C1 segment of cervical spinal cord (tissue), 14 donors: ENCODE results near the gene METTL24.
"Not testable (repeated sequence)": the region's sequence is repeated elsewhere in the genome, so short reads cannot be mapped to it uniquely, and the experiment has no call there.

Source experiments
- DNase-seq, 14 donors: peaks; one replicate each; lab custom pipeline; 2025; lab: John Stamatoyannopoulos, UW

METTL24 gene

DNA sequence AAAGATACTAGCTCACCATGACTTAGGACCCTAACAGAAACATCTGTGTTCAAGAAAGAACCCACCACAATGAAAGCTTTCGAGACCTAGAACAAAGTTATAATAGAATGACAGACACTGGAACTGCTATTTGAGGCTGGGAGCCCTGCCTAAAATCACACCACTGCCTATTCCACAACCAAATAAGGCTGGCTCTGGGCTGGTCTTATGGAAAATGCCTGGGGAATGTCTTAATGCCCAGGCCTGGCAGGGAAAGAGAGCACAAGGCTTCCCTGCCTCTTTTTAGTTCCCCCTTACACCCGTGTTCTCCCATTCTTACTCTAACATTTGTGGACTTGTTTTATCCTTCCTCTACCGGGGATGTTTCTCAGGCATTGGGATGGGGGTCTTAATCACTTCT is 5.6 kb upstream of the METTL24 start:
- DNase-seq, result no peak

DNA sequence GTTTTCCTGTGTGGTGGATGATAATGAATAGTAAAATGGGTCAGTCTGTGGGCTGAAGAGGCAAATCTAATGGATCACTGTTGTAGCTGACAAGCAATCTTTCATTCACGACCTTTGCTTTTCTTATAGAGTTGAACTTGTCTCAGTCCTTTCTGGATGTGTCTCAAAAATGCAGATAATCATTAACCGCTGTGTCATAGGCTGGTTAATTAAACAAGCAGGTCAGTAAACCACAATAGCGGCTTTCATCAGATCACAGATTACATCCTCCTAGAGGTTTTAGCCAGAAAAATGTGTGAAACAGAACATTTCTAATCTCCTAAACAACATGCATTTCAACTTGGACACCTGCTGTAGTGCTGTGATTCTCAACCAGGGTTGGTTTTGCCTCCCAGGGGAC is 2.5 kb upstream of the METTL24 start:
- DNase-seq, result no peak

DNA sequence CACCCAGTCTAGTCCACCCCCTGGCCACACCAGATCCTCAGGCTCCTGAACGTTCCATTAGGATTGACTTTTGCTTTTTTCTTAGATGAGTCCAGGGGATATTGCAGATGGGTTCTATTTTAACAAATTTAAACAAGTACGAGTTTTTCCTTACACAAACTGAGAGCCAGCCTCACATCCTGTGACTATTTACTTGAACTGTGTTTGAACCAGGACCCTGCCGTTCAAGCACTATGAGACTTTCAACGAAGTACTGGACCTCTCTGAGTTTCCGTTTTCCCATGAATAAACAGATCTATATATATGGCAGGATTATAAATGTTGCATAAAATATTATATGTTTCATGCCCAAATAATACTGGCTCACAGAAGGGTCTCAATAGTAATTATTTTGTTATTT is 1.4 kb upstream of the METTL24 start:
- no peak for DNase-seq

DNA sequence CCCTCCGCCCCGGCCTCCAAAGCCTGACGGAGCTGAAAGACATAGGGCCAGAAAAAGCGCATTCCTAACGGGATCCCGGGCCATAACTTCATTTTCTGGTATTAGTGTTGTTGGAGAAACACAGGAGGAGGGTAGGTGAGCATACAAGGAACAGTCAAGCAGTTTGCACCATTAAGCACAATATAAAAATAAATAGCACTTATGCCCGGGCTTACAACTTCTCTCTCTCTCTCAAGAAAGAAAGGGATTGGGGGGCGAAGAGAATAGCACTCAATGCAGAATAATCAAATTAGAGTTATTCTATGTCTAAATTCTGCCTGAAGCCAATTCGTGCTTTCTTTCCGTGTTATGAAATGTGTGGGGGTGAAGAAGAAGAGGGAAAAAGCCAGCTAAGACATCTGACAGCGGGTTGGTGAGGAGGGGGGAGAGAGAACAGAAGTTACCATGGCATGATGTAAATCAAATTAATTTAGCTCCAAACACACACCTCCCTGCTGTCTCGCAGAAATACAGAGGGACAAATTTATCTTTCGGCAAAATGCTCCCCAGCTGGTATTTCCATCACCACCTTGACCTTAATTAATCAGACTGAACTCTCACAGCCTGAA is 508 bp upstream of the METTL24 start:
- DNase-seq, result peak in 1 of 14 donors; percentile 58

DNA sequence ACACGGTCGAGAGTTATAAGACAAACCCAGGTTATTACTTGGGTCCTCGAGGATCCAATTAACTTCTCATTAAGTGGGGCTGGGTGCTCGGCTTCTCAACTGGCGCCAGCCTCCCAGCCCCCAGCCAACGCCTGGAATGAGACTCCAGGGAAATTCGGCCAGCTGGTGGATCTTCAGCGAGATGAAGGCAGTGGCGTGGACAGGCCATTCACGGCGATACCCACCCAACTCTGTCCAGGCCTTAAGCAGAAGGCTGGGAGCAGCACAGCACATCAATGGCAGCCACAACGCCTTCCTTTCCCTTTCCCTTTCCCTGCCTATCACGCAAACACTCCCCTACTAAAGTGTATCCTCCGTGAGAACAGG is 868 bp downstream of the METTL24 start:
- peak in 2 of 14 donors; percentile 22 to 43 for DNase-seq

DNA sequence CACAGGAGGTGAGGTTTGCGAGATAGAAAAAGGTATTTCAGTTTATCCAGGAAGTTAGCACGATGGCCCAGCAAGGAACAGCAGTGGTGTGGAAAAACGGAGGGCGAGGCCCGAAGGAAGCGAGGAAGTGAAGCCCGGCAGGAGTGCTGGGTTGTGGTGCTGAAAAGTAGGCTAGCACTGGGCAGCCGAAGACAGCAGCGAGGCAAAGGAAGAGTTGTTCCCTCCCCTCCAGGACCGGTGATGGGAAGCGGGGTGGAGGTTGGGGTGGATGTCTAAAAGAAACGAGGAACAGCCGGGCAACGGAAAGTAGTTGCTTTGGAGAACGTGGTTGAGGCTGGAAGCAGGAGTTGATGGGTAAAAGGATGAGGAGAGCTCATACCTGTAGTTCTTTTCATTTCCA is 1.4 kb downstream of the METTL24 start:
- DNase-seq, result peak in 1 of 14 donors; percentile 32

DNA sequence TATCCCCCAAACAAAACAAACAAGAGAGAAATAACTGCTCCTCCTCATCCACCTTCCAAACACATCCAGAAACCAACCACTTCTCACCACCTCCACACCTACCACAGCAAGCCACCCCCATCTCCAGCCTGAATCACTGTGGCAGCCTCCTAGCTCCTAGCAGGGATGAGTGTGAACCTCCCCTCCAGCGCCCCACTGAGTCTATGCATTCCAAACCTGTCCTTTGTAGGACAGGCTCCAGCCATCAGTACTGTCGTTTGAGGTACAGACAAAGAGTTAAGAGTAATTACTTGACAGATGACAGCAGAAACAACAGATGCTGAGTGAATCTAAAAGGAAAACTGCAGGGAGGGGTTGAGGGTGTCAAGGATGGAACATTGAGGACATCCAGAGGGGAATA is 2.4 kb downstream of the METTL24 start:
- no peak for DNase-seq

DNA sequence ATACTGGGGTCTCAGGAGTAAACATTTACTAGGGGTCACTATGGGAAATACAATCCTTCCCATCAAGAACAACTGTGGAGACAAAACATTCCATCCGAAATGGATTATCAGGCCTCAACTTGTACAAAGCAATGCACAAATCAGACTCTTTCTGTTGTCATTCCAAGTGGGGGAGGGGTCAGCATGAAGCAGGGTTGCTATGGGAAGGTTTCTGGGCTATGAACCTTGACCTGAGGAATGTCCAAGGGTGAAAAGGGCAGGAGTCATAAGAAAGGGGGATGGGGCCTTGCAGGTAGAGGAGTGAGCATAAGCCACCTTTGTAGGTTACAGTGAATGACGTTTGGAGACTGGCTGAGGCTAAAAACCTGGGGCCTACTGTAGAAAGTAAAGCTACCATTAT is 3.1 kb downstream of the METTL24 start:
- no peak for DNase-seq

DNA sequence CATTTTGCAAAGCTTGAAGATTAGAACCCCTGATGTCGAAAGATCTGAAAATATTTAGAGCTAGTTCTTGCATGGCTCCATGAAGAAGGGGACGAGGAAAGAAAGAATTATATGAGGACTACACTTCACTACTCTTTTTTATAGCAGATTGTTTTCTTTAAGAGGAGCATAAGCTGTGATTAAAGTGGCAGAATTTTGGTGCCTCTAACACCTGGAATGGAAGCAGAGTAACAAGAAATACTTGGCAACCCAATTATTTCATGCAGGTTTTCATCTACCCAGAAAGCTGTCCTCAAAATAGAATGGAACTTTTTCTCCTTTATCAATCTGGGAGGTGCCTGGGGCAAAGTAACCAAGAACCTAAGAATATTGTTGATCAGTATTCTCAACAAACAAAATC is 4.0 kb downstream of the METTL24 start:
- DNase-seq, result no peak

DNA sequence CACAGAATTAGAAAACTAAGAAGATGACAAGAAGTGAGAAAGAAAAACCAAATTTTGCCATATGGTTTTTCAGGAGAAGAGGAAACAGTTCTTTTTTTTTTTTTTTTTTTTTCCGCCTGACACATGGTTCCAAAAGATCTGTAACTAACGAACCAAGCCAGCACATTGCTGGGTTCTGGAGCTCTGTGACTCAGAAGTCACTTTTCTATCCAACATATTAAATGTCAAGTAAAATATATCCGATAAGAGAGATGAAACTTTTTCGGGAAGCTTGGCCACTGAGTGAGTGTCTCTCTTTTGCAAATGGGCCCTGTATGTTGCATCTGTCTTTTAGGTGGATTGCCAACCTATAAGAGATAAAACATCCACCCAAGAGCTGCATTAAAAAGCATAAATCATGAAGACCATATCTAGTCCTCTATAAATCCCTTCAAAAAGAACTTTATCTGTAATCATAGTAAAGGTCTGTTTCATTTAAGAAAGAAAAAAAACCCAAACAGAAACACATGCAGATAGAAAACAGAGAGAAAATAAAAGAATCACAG is 4.6 kb downstream of the METTL24 start:
- no peak for DNase-seq

DNA sequence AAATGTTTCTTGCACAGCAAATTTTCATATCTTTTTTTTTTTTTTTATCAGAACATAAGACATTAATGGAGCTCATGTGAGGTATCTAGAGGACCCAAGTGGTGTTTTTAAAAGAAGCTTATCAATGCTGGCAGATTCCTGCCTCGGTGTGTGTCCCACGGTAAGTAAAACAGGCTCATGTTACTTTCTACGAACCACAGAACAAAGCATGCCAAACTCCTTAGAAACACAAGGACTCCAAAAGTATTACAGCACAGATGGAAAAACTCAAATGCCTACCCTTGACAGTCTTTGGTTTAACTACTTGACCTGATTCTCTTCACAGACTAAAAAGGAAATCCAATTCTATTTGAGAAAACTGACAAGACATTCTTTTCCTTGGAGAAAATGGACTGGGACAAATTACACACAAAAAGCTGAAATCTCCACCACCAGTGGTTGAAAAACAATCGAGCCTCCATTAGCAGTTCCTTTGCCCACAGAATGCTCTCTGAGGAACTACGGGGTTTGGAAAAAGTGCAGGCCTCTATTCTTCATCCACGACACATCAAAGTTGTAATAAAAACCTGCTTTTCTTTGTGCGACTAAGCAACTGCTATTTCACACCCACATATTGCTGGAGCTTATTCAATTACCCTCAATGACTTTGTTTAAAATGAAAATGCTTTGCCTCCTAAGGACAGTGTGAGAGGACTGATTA is 5.4 kb downstream of the METTL24 start:
- DNase-seq, result peak in 1 of 14 donors; percentile 6

DNA sequence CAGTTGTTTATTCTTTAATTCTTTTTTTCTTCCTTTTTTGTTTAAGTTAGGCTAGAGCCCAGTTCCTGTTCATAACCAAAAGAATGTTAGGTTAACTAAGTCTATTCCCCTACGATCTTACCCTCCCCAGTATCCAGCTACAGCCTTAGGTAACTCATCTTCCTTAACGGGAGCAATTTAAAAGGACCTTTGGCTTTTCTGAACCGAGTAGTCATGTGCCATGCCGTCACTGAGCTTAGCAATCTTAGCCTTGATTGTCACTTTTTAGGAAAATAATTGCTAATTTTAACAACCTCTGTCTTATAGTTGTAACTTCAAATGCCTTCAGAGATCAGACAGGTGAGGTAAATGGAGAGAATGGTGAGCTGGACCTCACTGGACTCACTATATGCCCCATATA is 6.2 kb downstream of the METTL24 start:
- no peak for DNase-seq

DNA sequence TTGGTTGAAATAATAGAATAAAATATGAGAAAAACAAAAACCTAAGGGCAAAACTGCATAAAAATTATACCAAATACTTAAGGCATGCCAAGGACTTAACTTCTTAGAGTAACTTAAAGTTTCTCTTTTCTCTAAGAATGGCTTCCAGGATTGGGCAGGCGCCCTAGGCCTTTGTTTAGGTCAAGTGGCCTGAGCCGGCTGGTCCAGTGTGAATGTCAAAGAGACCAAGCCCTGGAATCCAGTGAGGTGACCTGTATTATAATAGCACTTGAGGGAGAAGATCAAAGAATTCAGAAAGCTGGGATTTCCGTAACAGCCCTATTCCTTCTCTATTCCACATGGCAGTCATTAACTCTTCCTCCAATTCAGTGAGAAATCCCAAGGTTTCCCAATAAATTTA is 6.6 kb downstream of the METTL24 start:
- DNase-seq, result no peak

DNA sequence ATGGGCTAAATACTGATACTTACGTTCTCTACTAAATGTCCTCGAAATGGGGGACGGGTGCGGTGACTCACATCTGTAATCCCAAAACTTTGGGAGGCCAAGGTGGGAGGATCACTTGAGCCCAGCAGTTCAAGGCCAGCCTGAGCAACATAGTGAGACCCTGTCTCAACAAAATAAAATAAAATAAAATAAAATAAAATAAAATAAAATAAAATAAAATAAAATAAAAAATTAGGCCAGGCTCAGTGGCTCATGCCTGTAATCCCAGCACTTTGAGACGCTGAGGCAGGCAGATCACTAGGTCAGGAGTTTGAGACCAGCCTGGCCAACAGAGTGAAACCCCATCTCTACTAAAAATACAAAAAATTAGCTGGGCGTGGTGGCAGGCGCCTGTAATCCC is 7.6 kb downstream of the METTL24 start:
- DNase-seq, result not testable (repeated sequence)

DNA sequence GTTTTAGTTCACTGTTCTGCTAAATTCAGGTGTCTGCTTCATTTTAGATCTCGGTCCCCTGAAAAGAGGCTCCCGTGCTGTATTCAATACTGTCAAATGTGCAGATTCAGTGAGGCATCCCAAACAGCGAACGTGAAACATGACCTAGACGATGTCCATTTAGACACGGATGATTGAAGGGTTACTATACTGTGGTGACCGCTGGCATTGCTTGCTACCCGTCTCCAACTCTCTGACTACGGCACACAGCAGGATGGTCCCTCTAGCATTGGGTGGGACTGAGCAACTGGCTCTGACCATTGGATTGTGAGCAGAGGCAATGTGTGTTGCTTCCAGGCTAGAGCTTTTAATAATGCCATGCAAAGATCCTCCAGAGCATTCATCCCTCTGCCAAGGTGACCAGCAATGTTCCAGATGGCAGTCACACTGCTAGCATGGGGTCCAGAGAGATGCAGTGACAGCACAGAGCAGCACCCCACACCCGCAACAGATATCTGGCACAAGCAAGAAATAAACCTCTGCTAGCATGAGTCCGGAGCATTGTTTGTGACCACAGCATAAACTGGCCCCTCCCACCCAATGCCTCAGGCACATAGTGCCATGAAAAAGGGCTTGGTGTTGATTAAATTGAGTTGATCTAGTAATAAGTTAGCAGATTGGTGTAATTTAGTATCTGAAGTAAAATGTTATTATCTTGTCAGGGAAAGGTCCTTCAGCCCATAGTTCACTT is 9.0 kb downstream of the METTL24 start:
- peak in 1 of 14 donors; percentile 73 for DNase-seq

DNA sequence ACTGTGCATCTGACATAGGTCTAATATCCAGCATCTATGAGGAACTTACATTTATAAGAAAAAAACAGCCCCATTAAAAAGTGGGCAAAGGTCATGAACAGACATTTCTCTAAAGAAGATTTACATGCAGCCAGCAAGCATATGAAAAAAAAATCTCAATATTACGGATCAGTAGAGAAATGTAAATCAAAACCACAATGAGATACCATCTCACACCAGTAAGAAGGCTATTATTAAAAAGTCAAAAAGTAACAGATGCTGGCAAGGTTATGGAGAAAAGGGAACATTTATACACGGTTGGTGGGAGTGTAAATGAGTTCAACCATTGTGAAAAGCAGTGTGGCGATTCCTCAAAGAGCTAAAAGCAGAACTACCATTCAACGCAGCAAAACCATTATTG is 13.1 kb downstream of the METTL24 start:
- DNase-seq, result no peak

DNA sequence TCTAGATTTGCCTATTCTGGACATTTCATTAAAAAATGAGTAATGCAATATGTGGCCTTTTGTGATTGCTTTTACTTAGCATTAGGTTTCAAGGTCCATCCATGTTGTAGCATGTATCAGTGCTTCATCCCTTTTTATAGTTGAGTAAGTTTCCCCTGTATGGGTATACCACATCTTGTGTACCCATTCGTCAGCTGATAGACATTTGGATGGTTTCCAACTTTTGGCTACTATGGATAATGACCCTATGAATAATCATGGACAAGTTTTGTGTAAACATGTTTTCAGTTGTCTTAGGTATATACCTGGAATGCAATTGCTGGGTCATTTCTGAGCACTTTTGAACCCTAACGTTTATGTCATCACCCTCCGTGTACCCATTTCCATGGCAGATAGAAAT is 15.4 kb downstream of the METTL24 start:
- DNase-seq, result no peak

DNA sequence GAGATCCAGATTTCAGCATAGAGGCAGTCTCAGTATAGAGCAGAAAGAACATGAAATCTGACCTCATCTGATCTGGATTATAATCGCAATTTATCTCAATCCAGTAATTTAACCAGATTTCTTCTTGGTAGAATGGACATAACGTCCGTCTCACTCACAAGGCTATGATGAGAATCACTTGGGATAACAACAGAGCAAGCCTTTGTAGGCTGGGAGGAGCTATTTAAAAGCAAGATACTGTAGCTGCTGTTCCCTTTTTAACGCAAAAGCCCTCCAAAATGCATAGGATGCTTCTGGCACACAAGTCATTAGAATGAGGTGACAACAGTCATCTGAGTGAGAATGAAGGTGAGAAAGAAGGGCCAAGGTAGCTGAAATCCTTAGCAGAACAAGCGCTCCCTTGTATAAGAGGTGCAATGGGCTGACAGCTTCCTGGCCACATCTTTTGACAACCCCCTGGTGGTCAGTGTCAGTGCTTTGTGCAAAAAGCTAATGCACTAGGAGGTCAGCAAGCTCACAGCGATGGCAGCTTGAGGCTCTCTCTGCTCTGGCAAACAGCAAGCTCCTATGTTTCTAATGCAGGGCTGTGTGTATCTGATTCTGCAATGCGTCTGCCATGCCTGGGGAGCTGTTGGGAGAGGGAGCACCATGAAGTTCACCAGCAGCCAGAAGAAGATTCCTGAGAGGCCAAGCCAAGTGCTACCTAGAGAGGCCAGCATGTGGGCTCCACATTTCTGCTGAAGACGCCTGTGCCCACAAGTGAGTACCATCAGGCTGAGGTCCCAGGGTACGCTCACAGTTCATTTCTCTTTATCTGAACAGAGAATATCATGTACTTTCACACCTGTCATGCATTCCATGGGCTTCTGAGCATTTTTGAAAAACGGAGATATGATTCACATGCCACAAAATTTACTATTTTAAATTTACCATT is 16.2 kb downstream of the METTL24 start:
- peak in 1 of 14 donors; percentile 77 for DNase-seq

DNA sequence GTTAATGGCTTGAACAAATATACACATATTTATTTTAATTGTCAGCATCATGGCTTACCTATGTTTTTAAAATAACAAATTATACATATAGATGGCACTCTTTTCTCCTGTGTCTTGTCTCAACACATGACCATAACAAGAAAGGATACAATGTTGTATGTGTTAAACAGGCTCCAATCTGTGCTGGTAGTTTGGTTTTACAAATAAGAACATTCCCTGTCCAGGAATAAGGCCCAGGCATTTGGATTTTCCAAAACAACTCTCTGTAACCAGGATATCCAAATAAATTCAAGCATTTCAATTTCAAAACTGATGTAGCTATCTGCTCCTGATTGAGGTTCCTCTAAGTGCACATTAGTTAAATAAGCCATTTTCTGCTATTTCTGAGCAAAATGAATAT is 17.1 kb downstream of the METTL24 start:
- no peak for DNase-seq

DNA sequence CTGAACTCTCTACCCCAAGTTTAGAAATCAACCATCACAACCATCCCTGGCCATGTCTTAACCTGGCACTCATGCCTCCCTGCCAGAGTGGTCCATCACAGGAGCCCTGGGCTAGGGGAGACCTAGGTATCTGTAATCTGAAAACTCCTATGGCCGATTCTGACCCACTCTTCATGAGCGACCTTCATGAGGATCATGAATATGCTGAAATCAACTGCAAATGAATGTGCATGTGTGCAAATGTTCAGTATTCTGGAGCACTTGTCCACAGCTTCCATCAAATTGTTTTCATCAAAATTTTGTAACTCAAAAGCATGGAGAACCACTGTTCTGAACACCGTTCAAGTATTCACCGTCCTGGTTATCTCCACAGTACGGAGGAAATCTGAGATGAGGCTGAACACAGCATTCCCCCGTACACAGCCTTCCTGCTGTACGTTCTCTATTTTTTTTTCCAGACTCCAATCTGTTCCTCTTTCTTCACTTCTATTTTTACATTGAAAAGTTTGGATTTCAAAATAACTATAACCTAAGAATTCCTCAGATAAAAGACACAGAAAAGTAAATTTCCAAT is 17.7 kb downstream of the METTL24 start:
- peak in 1 of 14 donors; percentile 18 for DNase-seq

DNA sequence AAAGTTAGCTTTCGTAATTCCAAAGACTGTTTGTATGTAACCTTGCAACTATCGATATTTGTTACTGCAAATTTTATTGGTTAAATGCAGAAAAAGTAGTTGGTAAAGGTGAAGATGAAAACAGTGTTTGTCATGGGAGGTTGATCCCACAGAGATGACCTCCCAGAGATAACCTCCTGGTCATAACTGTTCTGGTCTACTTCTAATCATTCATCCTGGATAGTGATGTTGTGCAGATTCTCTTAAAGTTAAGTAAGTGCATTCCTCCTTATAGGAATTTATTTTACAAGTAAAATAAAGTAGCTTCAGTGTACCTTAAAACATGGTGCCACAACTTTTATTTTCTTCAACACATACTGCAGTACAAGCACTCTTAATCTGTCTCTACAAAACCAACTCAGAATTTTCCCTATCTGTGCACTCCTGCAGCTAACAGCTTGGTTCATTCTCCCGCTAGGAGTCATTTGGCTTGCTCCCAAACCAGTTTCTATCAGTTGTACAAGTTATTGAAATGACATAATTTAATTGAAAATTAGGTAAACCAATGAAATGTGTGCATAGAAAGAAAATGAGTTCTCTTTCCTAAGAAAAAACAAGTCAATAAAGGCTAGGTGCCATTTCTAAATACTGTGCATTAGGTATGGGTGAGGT is 19.2 kb downstream of the METTL24 start:
- peak in 1 of 14 donors; percentile 11 for DNase-seq
